ENCODE data around the gene SEPTIN3. TPM values are rescaled to one million over a fixed set of nuclear protein-coding genes. Genes with fewer than 3 reads are reported as not detected.

The SEPTIN3 gene
- total and polyA plus RNA-seq, 10 of the 15 experiments (the other 5 are each of a cell fraction or from before 2014, with no cell fraction given) = 0.05 to 3.1 (median 0.87) TPM

DNA sequence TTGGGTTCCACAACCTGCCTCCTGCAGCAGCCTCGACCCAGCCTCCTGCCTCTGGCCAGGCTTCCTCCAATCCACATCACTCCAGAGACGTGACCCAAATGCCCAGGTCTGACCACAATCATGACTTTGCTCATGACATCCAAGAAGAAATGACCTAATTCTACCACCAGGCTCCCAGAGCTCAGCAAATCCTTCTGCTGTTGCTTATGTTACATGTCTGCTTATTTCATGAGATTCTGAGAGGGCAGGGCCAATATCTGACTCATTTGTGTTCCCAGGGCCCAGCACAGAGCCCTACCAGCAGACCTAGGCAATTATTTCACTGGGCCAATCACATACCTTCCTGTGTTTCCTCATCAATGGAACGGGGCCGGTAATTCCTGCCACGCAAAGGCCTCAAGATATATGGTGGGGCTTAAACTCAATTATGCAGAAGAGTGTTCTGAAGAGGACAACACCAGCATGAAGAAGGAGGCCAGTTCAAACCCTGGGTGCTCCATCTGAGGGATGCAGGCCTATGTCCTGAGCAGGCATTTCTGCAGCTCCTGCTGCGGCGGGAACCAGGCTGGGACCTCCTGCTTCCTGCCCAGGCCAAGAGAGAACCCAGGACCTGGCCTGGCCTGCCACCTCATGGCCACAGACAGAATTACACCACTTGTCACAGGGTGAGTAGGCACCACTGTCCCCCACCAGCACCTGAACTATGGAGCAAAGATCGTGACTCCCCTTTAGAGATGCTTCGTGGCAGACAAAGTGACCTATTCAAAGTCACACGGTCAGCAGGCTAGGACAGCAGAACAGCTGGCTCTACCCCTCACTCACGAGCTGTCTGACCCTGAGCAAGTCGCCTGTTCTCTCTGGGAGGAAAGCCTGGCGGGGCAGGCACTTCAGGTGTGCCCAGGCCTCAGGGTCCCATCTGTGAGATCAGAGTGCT is 28.1 kb upstream of the SEPTIN3 start (continued):
- TF ChIP-seq, protein P1, sequence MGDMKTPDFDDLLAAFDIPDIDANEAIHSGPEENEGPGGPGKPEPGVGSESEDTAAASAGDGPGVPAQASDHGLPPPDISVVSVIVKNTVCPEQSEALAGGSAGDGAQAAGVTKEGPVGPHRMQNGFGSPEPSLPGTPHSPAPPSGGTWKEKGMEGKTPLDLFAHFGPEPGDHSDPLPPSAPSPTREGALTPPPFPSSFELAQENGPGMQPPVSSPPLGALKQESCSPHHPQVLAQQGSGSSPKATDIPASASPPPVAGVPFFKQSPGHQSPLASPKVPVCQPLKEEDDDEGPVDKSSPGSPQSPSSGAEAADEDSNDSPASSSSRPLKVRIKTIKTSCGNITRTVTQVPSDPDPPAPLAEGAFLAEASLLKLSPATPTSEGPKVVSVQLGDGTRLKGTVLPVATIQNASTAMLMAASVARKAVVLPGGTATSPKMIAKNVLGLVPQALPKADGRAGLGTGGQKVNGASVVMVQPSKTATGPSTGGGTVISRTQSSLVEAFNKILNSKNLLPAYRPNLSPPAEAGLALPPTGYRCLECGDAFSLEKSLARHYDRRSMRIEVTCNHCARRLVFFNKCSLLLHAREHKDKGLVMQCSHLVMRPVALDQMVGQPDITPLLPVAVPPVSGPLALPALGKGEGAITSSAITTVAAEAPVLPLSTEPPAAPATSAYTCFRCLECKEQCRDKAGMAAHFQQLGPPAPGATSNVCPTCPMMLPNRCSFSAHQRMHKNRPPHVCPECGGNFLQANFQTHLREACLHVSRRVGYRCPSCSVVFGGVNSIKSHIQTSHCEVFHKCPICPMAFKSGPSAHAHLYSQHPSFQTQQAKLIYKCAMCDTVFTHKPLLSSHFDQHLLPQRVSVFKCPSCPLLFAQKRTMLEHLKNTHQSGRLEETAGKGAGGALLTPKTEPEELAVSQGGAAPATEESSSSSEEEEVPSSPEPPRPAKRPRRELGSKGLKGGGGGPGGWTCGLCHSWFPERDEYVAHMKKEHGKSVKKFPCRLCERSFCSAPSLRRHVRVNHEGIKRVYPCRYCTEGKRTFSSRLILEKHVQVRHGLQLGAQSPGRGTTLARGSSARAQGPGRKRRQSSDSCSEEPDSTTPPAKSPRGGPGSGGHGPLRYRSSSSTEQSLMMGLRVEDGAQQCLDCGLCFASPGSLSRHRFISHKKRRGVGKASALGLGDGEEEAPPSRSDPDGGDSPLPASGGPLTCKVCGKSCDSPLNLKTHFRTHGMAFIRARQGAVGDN (IDR thresholded peaks at IDR 0.05) = peak; percentile 96
- TF ChIP-seq, protein P2, sequence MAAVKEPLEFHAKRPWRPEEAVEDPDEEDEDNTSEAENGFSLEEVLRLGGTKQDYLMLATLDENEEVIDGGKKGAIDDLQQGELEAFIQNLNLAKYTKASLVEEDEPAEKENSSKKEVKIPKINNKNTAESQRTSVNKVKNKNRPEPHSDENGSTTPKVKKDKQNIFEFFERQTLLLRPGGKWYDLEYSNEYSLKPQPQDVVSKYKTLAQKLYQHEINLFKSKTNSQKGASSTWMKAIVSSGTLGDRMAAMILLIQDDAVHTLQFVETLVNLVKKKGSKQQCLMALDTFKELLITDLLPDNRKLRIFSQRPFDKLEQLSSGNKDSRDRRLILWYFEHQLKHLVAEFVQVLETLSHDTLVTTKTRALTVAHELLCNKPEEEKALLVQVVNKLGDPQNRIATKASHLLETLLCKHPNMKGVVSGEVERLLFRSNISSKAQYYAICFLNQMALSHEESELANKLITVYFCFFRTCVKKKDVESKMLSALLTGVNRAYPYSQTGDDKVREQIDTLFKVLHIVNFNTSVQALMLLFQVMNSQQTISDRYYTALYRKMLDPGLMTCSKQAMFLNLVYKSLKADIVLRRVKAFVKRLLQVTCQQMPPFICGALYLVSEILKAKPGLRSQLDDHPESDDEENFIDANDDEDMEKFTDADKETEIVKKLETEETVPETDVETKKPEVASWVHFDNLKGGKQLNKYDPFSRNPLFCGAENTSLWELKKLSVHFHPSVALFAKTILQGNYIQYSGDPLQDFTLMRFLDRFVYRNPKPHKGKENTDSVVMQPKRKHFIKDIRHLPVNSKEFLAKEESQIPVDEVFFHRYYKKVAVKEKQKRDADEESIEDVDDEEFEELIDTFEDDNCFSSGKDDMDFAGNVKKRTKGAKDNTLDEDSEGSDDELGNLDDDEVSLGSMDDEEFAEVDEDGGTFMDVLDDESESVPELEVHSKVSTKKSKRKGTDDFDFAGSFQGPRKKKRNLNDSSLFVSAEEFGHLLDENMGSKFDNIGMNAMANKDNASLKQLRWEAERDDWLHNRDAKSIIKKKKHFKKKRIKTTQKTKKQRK (IDR thresholded peaks at IDR 0.05; ENCODE audit: low read depth, low read length) = no peak
- TF ChIP-seq JUNB (IDR thresholded peaks at IDR 0.05) = peak; percentile 33; the same call in 1 of the 2 replicates
- no peak for TF ChIP-seq RBBP5 (conservative IDR thresholded peaks at IDR 0.05)
- TF ChIP-seq PAX8 (IDR thresholded peaks at IDR 0.05) = no peak

Measured in GM12878 (cell line).